Measurements from ENCODE around the gene EHD3.

GRCh38 chr2:31282634-31283033 is 48.7 kb downstream of the EHD3 start:
- TF ChIP-seq CTCF (conservative IDR thresholded peaks at IDR 0.05) (no peak), EZH2 (IDR thresholded peaks at IDR 0.05; ENCODE audit: low read depth) (no peak)
